ENCODE measurements around the gene PPP1R7.

The PPP1R7 gene

DNA sequence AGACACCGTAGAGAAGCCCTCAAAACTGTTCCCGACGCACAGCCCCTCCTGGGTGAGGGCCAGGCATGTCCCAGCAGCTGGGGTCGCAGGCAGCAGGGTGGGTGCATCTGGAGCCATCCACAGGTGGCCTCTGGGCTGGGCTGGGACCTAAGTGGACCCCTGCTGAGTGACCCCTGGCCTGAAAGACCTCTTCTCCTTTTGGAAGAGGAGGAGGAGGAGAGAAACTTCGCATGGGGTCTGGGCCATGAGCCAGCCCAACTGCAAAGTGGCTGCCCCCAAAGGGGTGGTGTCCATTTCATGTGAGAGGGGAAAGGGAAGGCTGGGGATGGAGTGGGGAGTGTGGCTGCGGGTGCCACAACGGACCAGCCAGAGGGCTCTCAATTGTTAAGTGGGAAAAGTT lies 63.3 kb downstream of the PPP1R7 start:
- no peak for DNase-seq (ENCODE audit: low read depth in 2 of 2)

DNA sequence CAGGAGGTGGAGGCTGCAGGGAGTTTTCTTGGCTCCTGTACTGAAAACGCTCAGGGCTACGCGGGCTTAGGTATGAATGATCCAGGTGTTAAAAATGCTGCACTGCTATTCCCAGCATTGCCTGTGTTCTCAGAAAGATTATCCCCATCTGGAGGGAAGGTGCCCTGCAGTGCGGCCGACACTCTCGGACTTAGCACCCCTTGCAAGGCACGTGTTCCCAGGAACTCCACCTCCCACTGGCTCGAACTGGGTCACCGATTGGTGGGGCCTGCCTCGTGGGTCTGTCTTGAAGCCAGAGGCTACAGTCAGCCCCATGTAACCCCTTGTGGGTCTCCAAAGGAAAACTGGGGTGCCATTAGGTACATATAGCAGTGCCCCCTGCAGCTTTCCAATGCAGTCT lies 63.9 kb downstream of the PPP1R7 start:
- no peak for DNase-seq (ENCODE audit: low read depth in 2 of 2)

DNA sequence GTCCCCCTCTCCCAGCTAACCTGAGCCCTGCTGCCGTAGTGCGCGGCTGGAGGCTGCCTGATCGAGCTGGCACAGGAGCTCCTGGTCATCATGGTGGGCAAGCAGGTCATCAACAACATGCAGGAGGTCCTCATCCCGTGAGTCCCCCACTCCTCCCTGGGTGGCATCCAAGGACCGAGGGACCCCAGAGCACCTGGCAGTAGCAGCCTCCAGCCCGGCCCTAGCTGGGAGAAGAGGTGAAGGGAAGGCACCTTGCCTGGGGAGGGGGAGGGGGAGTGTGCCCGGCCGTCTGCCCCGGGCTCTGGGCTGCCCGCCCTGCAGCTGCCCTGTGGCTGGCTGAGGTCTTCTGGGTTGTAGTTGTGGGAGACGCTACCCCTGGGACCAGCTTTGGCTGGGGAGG lies 64.5 kb downstream of the PPP1R7 start:
- DNase-seq (ENCODE audit: low read depth in 2 of 2) = no peak

DNA sequence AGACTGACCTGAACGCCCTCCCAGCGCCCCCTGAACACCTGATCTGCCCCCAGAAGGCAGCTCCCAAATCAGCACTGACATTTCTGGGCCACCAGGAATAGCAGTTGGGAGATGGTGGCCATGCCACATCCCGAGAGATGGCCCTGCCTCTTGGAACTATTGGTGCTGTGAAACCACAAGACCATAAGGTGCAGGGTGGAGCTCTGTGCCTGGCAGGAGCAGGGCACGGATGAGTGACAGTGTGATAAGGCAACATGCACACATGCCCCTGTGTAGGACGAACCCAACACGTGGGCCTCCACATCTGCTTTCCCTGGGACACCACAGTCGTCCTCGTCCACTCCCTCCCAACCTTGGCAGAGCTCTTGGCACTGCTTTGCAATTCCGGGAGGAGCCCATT lies 65.2 kb downstream of the PPP1R7 start:
- DNase-seq (ENCODE audit: low read depth in 2 of 2) = no peak

DNA sequence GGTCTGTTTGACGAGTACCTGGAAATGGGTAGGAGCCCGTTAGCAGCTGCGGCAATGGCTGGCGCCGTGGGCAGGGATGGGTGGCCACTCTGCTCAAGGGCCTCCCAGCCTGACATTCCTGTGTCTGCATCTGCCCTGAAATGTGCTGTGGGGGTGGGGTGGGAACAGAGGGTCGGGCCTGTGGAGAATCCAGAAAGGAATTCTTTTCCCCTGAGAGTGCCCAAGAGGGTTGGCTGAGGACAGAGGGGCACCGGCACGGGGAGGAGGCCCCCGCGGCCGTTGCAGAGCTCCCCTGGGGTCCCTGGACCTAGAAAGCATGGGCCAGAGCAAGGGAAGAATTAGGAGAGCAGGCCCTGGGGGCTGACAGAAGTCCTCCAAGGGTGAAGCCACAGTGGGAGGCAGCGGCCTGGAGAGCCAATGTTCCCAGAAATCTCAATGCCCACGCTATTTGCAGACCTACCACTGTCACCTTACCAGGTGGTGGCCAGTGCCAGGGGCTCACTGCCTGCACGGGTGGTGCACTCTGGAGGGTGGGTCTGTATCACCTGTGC lies 66.0 kb downstream of the PPP1R7 start:
- DNase-seq (ENCODE audit: low read depth in 2 of 2) = no peak

DNA sequence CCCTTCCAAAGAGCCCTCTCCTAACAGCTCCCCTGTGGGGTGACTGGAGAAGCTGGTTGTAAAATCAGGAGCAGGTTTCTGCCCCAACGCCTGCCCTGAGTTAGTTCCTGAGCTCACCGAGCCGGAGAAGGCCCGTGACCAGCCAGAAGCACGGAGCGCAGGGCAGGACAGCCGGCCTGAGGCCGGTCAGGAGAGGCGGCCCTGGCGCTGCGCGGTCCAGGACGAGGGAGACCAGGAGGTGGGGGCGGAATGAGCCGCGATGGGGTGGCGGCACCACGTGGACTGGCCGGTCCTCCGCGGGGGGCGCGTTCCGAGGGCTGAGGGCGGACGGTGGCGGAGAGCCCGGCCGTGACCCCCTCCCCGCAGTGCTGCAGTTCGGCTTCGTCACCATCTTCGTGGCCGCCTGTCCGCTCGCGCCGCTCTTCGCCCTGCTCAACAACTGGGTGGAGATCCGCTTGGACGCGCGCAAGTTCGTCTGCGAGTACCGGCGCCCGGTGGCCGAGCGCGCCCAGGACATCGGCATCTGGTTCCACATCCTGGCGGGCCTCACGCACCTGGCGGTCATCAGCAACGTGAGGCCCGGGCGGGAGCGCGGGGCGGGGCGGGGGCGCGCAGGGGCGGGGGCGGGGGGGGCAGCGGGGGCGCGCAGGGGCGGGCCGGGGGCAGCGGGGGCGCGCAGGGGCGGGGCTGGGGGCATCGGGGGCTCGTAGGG lies 67.2 kb downstream of the PPP1R7 start:
- no peak for DNase-seq (ENCODE audit: low read depth in 2 of 2)

DNA sequence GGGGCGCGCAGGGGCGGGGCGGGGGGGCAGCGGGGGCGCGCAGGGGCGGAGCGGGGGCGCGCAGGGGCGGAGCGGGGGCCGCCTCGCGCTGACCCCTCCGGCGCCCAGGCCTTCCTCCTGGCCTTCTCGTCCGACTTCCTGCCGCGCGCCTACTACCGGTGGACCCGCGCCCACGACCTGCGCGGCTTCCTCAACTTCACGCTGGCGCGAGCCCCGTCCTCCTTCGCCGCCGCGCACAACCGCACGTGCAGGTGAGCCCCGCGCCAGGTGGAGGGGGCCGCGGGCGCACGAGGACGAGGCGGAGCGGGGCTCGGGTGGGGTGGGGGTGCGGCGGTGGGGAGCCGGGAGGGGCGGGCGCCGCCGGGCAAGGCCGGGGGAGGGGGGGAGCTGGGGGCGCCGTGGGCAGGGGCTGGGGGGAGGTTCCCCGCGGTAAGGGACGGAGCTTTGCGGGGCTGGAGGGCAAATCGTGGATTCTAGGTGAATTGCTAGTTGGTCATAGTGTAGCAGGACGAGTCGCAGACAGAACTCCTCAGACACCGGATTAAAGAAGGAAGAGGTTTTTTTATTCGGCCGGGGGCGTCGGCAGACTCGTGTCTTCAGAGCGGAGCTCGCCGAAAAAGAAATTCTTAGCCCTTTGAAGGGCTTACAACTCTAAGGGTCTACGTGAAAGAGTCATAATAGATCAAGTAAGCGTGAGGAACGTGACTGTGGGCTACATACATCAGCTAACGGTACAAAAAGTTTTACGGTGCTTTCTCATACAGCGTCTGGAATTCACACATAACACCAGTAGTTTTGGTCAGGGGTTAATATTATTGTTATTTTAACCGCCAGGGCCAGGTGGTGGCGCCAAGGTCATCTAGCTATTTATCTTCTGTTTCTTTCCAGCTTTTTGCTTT lies 68.1 kb downstream of the PPP1R7 start:
- no peak for DNase-seq (ENCODE audit: low read depth in 2 of 2)

DNA sequence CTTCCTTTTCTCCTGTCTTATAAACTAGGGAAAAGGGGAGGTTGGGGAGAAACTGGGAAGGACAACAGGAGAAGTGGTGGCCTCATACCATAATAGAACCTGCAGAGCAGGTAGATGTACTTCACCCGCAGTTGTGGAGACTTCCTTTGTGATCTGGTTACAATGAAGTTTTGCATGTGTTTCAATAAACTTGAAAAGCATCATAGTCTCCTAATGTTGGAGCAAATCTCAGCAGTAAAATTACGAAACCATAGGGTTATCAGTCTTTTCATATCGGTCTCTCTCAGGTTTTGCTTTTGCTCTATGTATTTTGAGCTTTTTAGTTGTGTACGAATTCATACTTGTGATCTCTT lies 68.7 kb downstream of the PPP1R7 start:
- no peak for DNase-seq (ENCODE audit: low read depth in 2 of 2)

DNA sequence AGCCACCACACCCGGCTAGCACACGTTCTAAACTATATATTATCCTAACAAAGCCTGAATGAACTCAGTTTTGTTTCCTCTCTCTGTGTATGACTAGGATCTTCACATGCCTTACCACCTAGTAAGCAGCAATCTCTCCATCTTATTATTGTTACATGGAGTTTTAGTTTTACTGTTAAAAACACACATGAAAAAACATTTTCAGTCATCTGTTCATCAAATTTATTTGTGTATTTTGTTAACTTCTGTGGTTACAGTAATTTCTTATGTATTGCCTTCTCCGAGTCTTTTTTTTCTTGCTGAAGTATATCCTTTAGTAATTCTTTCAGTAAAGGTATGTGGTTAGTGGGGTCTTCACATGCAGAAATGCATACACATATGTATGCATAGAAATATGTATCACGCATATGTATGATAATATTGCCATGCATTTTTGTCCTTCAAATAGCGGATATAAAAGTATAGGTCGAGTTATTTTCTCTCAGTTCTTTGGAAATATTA lies 69.6 kb downstream of the PPP1R7 start:
- no peak for DNase-seq (ENCODE audit: low read depth in 2 of 2)

DNA sequence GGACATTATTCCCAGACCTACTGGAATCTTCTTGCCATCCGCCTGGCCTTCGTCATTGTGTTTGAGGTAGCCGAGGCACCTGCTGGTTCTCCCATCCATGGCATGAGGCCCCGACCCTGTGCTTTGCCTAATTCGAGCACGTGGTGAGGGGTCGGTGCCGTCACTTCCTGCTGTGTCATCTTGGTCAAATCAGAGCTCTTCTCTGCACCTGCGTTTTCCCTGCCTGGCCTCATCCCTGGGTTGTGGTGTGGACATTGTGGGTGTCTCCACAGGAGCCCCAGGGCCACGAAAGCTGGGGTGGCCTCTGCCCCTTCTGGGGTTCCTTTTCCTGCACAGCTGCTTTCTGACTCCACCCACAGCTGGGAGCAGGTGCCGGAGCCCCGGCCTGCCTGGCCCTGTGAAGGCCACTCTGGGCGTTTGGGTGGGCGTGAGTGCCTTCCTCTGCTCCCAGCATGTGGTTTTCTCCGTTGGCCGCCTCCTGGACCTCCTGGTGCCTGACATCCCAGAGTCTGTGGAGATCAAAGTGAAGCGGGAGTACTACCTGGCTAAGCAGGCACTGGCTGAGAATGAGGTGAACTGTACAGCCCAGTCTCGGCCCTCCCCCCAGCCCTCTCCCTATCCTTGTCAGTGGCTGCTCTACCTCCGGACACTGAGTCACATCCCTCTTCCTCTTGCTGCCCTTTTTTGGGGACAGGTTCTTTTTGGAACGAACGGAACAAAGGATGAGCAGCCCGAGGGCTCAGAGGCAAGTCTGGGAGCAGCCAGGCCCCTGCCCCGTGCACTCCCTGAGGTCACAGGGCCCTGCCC lies 73.1 kb downstream of the PPP1R7 start:
- DNase-seq (ENCODE audit: low read depth in 2 of 2) = no peak

DNA sequence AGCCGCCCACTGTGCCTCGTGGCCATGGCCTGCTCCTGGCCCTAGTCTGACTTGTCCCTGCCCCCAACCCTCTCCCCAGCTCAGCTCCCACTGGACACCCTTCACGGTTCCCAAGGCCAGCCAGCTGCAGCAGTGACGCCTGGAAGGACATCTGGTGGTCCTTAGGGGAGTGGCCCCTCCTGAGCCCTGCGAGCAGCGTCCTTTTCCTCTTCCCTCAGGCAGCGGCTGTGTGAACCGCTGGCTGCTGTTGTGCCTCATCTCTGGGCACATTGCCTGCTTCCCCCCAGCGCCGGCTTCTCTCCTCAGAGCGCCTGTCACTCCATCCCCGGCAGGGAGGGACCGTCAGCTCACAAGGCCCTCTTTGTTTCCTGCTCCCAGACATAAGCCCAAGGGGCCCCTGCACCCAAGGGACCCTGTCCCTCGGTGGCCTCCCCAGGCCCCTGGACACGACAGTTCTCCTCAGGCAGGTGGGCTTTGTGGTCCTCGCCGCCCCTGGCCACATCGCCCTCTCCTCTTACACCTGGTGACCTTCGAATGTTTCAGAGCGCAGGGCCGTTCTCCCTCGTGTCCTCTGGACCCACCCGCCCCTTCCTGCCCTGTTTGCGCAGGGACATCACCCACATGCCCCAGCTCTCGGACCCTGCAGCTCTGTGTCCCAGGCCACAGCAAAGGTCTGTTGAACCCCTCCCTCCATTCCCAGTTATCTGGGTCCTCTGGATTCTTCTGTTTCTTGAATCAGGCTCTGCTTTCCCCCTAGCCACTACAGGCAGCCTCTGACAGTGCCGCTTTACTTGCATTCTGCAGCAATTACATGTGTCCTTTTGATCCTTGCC lies 74.0 kb downstream of the PPP1R7 start:
- DNase-seq (ENCODE audit: low read depth in 2 of 2) = no peak

DNA sequence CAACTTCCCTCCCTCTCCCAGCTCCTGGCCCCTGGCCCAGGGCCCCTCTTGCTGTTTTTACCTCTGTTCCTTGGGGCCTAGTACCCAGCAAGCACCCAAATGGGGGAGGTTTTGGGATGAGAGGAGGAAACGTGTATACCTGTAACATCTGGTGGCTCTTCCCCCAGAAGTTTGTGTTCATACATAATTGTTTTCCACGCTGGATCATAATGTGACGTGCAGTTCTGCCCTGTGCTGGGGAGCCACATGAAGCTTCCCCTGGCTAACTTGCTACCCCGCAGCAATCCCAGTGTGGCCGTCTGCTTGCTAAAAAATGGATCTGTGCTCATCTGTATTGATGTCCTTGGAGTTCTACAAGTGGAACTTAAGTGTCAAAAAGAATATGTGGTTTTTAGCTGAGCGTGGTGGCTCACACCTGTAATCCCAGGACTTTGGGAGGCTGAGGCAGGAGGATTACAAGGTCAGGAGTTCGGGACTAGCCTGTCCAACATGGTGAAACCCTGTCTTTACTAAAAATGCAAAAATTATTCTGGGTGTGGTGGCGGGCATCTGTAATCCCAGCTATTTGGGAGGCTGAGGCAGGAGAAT lies 74.7 kb downstream of the PPP1R7 start:
- DNase-seq (ENCODE audit: low read depth in 2 of 2) = no peak

DNA sequence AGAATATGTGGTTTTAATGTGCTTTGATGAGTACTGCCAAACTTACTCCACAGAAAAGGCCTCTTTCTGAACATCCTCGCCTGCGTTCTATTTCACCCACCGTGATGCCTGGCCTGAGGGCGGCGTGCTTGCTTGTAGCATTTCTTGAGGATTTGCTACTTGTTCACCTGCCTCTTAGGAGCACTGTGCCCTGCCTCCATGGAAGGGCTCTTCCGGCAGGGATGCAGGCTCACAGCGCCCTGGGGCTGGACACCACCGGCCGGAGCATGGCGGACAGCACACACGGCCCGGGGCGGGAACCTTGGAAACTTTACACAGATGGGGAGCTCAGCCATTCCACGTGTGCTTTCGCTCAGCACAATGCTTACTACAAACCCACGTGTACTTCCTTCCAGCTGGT lies 75.3 kb downstream of the PPP1R7 start:
- no peak for DNase-seq (ENCODE audit: low read depth in 2 of 2)

DNA sequence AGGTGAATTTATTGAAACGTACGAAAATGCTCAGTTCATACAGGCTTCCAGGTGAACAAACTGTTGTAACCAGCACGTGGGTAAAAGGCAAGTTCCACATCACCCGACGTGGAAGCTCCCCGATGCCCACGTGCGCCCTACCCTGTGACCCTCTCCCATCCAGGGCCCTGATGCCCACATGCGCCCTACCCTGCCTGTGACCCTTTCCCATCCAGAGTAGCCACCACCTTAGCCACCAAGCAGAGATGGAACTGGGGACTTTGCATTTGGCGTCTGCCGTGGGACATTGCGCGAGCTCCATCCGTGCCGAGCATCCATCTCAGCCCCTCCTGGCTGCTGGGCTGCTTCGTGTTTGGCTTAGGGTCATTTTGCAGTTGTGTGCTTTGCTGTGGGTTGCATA lies 75.7 kb downstream of the PPP1R7 start:
- DNase-seq (ENCODE audit: low read depth in 2 of 2) = no peak

DNA sequence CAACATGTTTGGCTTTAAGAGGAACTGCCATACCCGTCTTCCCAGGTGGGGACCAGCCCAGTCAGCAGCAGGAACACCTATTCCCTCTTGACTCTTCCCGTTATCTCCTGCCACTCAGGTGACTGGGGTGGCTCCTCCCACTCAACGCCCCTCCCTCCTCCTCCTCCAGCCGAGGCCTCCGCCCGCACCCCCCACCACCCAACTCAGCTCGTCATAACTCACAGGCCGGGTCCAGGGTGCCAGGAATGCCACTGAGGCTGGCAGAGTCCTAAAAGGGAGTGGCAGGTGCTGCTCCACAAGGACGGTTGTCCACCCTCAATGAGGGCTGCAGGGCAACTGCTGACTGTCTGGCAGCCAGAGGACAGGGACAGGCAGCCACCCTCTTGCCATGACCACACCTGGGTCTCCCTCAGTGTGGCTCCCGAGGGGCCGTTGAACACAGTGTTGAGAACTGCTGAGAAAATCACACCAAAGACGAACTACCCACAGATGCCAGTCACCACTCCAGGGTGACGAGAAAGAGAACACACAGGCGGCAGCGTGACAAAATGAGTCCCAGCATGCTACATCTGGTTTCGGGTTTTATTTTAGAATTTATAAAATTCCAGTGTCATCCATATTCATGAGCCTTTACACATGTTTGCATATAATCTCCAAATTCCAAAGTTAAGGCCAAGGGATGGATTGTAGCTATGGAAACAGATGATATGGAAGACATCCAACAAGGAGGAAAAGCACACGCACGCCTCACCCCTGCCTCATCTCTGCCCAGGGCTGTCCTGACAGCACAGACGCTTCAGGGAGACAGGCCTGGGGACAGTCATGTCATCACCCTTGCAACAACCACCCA lies 76.7 kb downstream of the PPP1R7 start:
- no peak for DNase-seq (ENCODE audit: low read depth in 2 of 2)

DNA sequence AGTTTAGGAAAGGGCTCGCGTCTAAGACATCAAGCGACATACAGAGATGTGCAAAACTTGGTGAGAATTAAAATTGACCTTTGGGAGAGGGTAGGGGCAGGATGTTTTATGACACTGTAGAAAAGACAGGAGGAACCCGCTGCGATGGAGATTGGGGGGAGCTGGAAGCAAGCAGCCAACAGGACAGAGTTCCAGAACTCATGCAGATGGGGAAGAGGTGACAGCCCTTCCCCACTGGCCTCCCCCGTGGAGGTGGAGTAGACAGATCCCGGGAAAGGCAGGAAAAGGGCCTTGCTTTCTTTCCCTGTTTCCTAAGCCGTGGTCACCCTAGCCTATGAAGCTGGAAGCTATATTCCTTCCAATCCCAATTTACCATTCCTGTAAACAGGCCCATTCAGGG lies 77.3 kb downstream of the PPP1R7 start:
- DNase-seq (ENCODE audit: low read depth in 2 of 2) = no peak

DNA sequence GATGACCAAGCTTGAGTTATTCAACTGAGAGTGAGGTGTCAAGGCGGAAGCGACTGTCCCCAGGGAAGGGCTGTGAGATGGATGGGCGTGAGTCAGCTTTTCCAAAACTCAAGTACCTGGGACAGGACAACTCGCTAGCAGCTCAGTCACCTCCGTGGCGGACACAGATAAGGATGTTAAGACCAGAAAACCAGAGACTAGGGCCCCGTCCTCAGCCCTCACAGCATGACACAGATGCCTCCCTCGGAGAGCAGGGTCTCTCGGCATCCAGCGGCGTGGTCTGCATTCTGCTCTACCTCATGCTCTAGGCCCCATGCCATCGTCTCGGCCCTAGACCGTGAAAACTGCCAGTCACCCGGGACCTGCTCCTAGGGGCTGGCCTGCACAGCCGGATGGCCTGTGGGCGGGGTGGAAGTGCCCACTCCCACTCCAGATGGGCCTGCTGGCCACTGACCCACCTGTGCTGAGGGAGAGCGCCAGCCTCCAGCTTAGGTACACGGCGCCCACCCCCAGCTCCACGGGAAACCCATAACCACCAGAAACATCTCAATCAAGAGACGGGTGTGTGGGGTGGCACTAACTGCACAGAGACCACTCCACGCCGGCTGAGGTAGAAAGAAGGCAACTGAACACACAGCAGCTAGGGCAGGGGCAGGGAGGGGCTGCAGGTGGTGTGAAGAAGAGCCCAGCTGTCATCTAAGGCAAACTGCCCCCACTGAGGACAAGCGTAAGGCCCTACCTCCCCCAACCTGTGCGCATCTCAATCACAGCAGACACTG lies 78.0 kb downstream of the PPP1R7 start:
- DNase-seq (ENCODE audit: low read depth in 2 of 2) = no peak

DNA sequence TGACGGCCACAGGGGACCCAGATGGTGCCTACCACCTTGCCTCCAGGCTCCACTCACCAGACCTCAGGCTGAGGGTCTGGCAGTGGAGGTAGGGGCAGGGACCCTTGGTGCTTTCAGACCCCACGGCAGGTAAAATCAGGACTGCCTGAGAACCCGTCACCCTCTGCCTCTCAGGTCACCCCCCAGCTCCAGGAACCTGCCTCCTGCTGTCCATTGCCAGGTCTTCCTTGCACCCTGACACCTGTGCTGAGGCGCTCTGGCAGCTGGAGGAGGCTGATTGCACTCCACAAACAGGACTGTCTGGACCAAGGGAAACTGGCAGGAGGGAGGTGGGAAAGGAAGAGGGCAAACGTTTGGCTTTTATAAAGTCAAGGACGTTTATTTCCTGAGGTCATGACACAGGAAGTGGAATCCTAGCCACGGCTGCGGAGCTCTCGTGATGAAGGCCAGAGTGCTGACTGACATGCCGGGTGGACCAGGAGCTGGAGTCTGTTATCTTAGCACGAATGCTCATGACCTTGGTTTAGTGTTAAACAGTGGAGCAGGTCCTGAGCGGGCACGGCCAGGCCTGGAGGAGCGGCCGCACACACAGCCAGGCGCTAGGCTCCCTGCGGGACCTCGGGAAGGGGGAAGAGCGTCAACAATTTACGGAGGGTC lies 78.7 kb downstream of the PPP1R7 start:
- DNase-seq (ENCODE audit: low read depth in 2 of 2) = no peak
